MCF 10A (cell line): ENCODE results near the gene OR6B2. TPM values are rescaled to one million over a fixed set of nuclear protein-coding genes. Genes with fewer than 3 reads are reported as not detected.

Source experiments
- BruUV-seq: library from RNA; stranded (reverse); fragments of 400-500 nt; replicated peaks from 2 replicates; lab custom pipeline; 2021; lab: Mats Ljungman, UMichigan
- CTCF ChIA-PET: fragments of 300-600 bp; sonication (Branson Sonifier 250); formaldehyde crosslinking; extraction: SDS; loops from one replicate; lab custom pipeline; 2021; ENCODE audit warnings: antibody characterized with exemption, inconsistent platforms; lab: Yijun Ruan, JAX
- POLR2A ChIA-PET: fragments of 300-600, 350-650 bp; sonication (Branson Sonifier 250); formaldehyde crosslinking; extraction: SDS; loops from one replicate; lab custom pipeline; 2020; ENCODE audit warnings: antibody characterized with exemption, inconsistent platforms; lab: Yijun Ruan, JAX
- DNase-seq: peaks from one replicate; pipeline ENCODE4 v3.0.0-alpha.2; 2018; ENCODE audit not compliant: unreplicated experiment
- H3K27ac Mint-ChIP-seq: one replicate; pipeline ENCODE4 v1.8.0; 2022; ENCODE audit warnings: mild to moderate bottlenecking, low read depth, mixed read lengths; ENCODE audit not compliant: unreplicated experiment
- H3K27me3 Mint-ChIP-seq: one replicate; pipeline ENCODE4 v1.8.0; 2022; ENCODE audit warnings: mixed read lengths; ENCODE audit not compliant: insufficient read depth, unreplicated experiment
- H3K36me3 Mint-ChIP-seq: one replicate; pipeline ENCODE4 v1.8.0; 2022; ENCODE audit warnings: mild to moderate bottlenecking, moderate library complexity, mixed read lengths; ENCODE audit not compliant: insufficient read depth, unreplicated experiment
- H3K4me1 Mint-ChIP-seq: one replicate; pipeline ENCODE4 v1.8.0; 2022; ENCODE audit warnings: mixed read lengths; ENCODE audit not compliant: insufficient read depth, unreplicated experiment
- H3K4me3 Mint-ChIP-seq: one replicate; pipeline ENCODE4 v1.8.0; 2022; ENCODE audit warnings: mild to moderate bottlenecking, moderate library complexity, mixed read lengths; ENCODE audit not compliant: unreplicated experiment
- H3K9me3 Mint-ChIP-seq: one replicate; pipeline ENCODE4 v1.8.0; 2022; ENCODE audit warnings: mixed read lengths; ENCODE audit not compliant: unreplicated experiment
- CTCF ChIP-seq: fragments of 200-600 bp; IDR thresholded peaks from one replicate; pipeline ENCODE4 v1.8.0; 2022; ENCODE audit warnings: antibody characterized with exemption, mild to moderate bottlenecking; ENCODE audit not compliant: unreplicated experiment
- intact Hi-C: fragments of 100-400 bp; cut with micrococcal nuclease; formaldehyde crosslinking; loops from 2 replicates; pipeline ENCODE4 v1.14.1; 2022
- total RNA-seq: library from RNA; stranded (reverse); gene quantifications from 2 replicates; pipeline ENCODE4 v1.2.3, GENCODE V29; 2022

OR6B2 gene
- total RNA-seq, 1 experiment from 2014 or later = not detected

- Mint-ChIP-seq H3K36me3 (no peaks in the 10 kb centered on the region), H3K4me3 (no peak overlapping the region)
- POLR2A ChIA-PET = no interaction called here
These were observed 34.7 kb upstream of the OR6B2 start for GRCh38 chr2:240064898-240065297.

GRCh38 chr2:240060977-240061591, 30.9 kb upstream of the OR6B2 start:
- Mint-ChIP-seq H3K36me3 (no peaks in the 10 kb centered on the region), H3K27ac (no peak overlapping the region), H3K27me3 (peaks cover 100% of the 10 kb centered on the region), H3K4me3 (no peak overlapping the region), H3K4me1 (no peaks in the 10 kb centered on the region), H3K9me3 (no peaks in the 10 kb centered on the region)
- no TSS peak for BruUV-seq
- ChIA-PET POLR2A (interaction anchor here (1.0 to 1.8 kb wide), 5 partner anchors 9 to 83 kb away, joined by 3 to 10 read pairs (median 4); no protein-coding TSS in a partner anchor), CTCF (interaction anchor here (0.6 to 5.8 kb wide), 20 partner anchors 9 to 780 kb away, joined by 3 to 201 read pairs (median 4); partner anchors contain the start of gene OTOS)
- peak; percentile 66 for TF ChIP-seq CTCF
- peak; percentile 68 for DNase-seq
- intact Hi-C loops = loop anchor here (1.0 to 10.0 kb wide), 2 partner anchors 82 to 374 kb away; partner anchors contain the start of gene GPC1

More at GRCh38 chr2:240064898-240065297, 34.7 kb upstream of the OR6B2 start:
- BruUV-seq = no TSS peak
- peaks cover 100% of the 10 kb centered on the region for H3K27me3 Mint-ChIP-seq
- TF ChIP-seq CTCF = no peak
- CTCF ChIA-PET = interaction anchor here (0.6 to 2.8 kb wide), 4 partner anchors 27 to 79 kb away, joined by 3 to 17 read pairs (median 4); no protein-coding TSS in a partner anchor
- intact Hi-C loops = loop anchor here (10.0 kb wide), 1 partner anchor 370 kb away; the partner anchor contains the start of gene GPC1
- no peak overlapping the region for H3K27ac Mint-ChIP-seq
- peaks cover 6% of the 10 kb centered on the region for H3K4me1 Mint-ChIP-seq
- DNase-seq = no peak
- no peaks in the 10 kb centered on the region for H3K9me3 Mint-ChIP-seq

GRCh38 chr2:240056678-240057077, 26.4 kb upstream of the OR6B2 start:
- DNase-seq = no peak
- ChIA-PET POLR2A (no interaction called here), CTCF (interaction anchor here (5.8 kb wide), 1 partner anchor 86 kb away, joined by 201 read pairs; the partner anchor contains the start of gene OTOS)
- peaks cover 99% of the 10 kb centered on the region for H3K27me3 Mint-ChIP-seq
- no peak overlapping the region for H3K27ac Mint-ChIP-seq
- intact Hi-C loops = no loop called here
- BruUV-seq = no TSS peak
- no peaks in the 10 kb centered on the region for H3K36me3 Mint-ChIP-seq
- H3K9me3 Mint-ChIP-seq = no peaks in the 10 kb centered on the region
- H3K4me1 Mint-ChIP-seq = no peaks in the 10 kb centered on the region
- no peak for TF ChIP-seq CTCF
- H3K4me3 Mint-ChIP-seq = no peak overlapping the region

GRCh38 chr2:240055177-240055917, 25.1 kb upstream of the OR6B2 start:
- CTCF ChIA-PET = interaction anchor here (1.3 kb wide), 1 partner anchor 88 kb away, joined by 4 read pairs; no protein-coding TSS in a partner anchor
- Mint-ChIP-seq H3K27me3 (peaks cover 98% of the 10 kb centered on the region), H3K4me1 (no peaks in the 10 kb centered on the region), H3K36me3 (no peaks in the 10 kb centered on the region), H3K27ac (no peak overlapping the region), H3K9me3 (no peaks in the 10 kb centered on the region), H3K4me3 (no peak overlapping the region)
- intact Hi-C loops = no loop called here
- no peak for DNase-seq
- POLR2A ChIA-PET = no interaction called here
- BruUV-seq = no TSS peak
- no peak for TF ChIP-seq CTCF
